Right lobe of liver (tissue), 5 donors: Measurements from ENCODE around the gene INO80. TPM values are rescaled to one million over a fixed set of nuclear protein-coding genes. Genes with fewer than 3 reads are reported as not detected.

Experiments used
- small RNA-seq, 2 experiments: library from RNA; depleted of rRNA; stranded (forward); fragments of <200 nt; gene quantifications; one replicate each; pipeline ENCODE3, GENCODE V24; 2016
- total RNA-seq, 6 experiments: library from RNA; depleted of rRNA in 2 of 6; stranded (reverse); fragments of >200 nt in 2 of 6; fragmentation: NEBNext Ultra II Directional in 3 of 6; extraction: Animal tissue kit (Norgen Biotek cat#: 25700) in 3 of 6; gene quantifications; one replicate each; pipeline versions ENCODE4 v1.1.0 to v1.2.4, GENCODE V29; 2016 to 2023
- donor health status: DM: no; HTN: no; CAD: no.
- donor health status: DM: no; HTN: no; CAD: no.
- donor health status: DM: no; HTN: yes; CAD: no.
- donor health status: DM: no; HTN: yes; CAD: no.

INO80 gene
- total RNA-seq, 6 experiments from 2014 or later = 7.8 to 12.5 (median 11.2) TPM

Small RNAs within 50 kb of the gene (small RNA-seq; reads per million reads assigned to genes)
- 0 reads per million in 2 experiments for gene ISCA1P4

Other genes starting within 250 kb of the INO80 start
- gene RHOV, start 242.0 kb downstream of the INO80 start, total RNA-seq = not detected
- 10 to 100 TPM in 5 of 6 experiments, 1 to 10 TPM in 1; 8.4 to 24.7 (median 12.9) TPM for gene VPS18, start 221.8 kb downstream of the INO80 start, total RNA-seq
- 1 to 10 TPM; 2.9 to 8.7 (median 4.2) TPM for gene DLL4, start 186.9 kb downstream of the INO80 start, total RNA-seq
- gene CHAC1, start 162.8 kb downstream of the INO80 start, total RNA-seq = 10 to 100 TPM in 2 of 6 experiments, 1 to 10 TPM in 1, under 1 TPM in 3; 0.22 to 11.6 (median 0.97) TPM
- gene EXD1, start 114.5 kb upstream of the INO80 start, total RNA-seq = under 1 TPM in 1 of 6 experiments, not detected in 5; 0.22 TPM
- gene CHP1, start 115.0 kb upstream of the INO80 start, total RNA-seq = 100 to 1,000 TPM; 137 to 270 (median 205) TPM
- gene OIP5, start 216.3 kb upstream of the INO80 start, total RNA-seq = 1 to 10 TPM in 1 of 6 experiments, under 1 TPM in 4, not detected in 1; 0.23 to 1.1 (median 0.82) TPM
- gene NUSAP1, start 216.6 kb upstream of the INO80 start, total RNA-seq = 1 to 10 TPM; 2.2 to 9.3 (median 5.0) TPM